Measurements from ENCODE around the gene INSL3. TPM values are rescaled to one million over a fixed set of nuclear protein-coding genes. Genes with fewer than 3 reads are reported as not detected.

The INSL3 gene
- polyA plus RNA-seq, 1 donor from 2014 or later: not detected

GRCh38 chr19:17854061-17854460 is 32.7 kb upstream of the INSL3 start:
- H3K79me2 ChIP-seq (replicated peaks; ENCODE audit: insufficient read depth, low read length): no peaks in the 10 kb centered on the region
- no peak overlapping the region for H3K27ac ChIP-seq (ENCODE audit: low read length)
- H3K27me3 ChIP-seq (ENCODE audit: insufficient read depth, low read depth, low read length): no peaks in the 10 kb centered on the region

GRCh38 chr19:17848595-17849292 is 27.4 kb upstream of the INSL3 start:
- Histone ChIP-seq H3F3A (ENCODE audit: insufficient read depth, low read length, poor library complexity, severe bottlenecking) (no peaks in the 10 kb centered on the region), H4K20me1 (ENCODE audit: insufficient read depth) (no peaks in the 10 kb centered on the region), H2AFZ (ENCODE audit: low read depth, low read length) (no peak overlapping the region)

More at GRCh38 chr19:17854061-17854460, 32.7 kb upstream of the INSL3 start:
- no peaks in the 10 kb centered on the region for H3K9me3 ChIP-seq (ENCODE audit: low read length)
- H3K36me3 ChIP-seq (ENCODE audit: insufficient read depth, low read length): no peaks in the 10 kb centered on the region
- no peaks in the 10 kb centered on the region for H4K20me1 ChIP-seq (ENCODE audit: insufficient read depth)
- H3K4me3 ChIP-seq (ENCODE audit: low read length): no peak overlapping the region
- H3K4me2 ChIP-seq (ENCODE audit: low read length): no peak overlapping the region
- no peaks in the 10 kb centered on the region for H3F3A ChIP-seq (ENCODE audit: insufficient read depth, low read length, poor library complexity, severe bottlenecking)
- H3K9me2 ChIP-seq (ENCODE audit: insufficient read depth, low read length): no peaks in the 10 kb centered on the region
- no peak overlapping the region for H2AFZ ChIP-seq (ENCODE audit: low read depth, low read length)
- H3K9ac ChIP-seq (ENCODE audit: low read length): no peak overlapping the region
- TF ChIP-seq TAF1 (IDR thresholded peaks at IDR 0.05; ENCODE audit: low read depth) (no peak), POLR2AphosphoS5 (IDR thresholded peaks at IDR 0.05) (no peak), CTCF (IDR thresholded peaks at IDR 0.05; ENCODE audit: poor library complexity, severe bottlenecking) (no peak), EZH2 (IDR thresholded peaks at IDR 0.05; ENCODE audit: borderline replicate concordance, insufficient read depth, low read length, poor library complexity, severe bottlenecking) (no peak), MXI1 (conservative IDR thresholded peaks at IDR 0.05; ENCODE audit: poor library complexity, severe bottlenecking) (no peak), EP300 (conservative IDR thresholded peaks at IDR 0.05; ENCODE audit: poor library complexity, severe bottlenecking) (no peak), RAD21 (conservative IDR thresholded peaks at IDR 0.05) (no peak), SMC3 (conservative IDR thresholded peaks at IDR 0.05; ENCODE audit: poor library complexity) (no peak)
- TF ChIP-seq, protein P1, sequence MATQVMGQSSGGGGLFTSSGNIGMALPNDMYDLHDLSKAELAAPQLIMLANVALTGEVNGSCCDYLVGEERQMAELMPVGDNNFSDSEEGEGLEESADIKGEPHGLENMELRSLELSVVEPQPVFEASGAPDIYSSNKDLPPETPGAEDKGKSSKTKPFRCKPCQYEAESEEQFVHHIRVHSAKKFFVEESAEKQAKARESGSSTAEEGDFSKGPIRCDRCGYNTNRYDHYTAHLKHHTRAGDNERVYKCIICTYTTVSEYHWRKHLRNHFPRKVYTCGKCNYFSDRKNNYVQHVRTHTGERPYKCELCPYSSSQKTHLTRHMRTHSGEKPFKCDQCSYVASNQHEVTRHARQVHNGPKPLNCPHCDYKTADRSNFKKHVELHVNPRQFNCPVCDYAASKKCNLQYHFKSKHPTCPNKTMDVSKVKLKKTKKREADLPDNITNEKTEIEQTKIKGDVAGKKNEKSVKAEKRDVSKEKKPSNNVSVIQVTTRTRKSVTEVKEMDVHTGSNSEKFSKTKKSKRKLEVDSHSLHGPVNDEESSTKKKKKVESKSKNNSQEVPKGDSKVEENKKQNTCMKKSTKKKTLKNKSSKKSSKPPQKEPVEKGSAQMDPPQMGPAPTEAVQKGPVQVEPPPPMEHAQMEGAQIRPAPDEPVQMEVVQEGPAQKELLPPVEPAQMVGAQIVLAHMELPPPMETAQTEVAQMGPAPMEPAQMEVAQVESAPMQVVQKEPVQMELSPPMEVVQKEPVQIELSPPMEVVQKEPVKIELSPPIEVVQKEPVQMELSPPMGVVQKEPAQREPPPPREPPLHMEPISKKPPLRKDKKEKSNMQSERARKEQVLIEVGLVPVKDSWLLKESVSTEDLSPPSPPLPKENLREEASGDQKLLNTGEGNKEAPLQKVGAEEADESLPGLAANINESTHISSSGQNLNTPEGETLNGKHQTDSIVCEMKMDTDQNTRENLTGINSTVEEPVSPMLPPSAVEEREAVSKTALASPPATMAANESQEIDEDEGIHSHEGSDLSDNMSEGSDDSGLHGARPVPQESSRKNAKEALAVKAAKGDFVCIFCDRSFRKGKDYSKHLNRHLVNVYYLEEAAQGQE (IDR thresholded peaks at IDR 0.05; ENCODE audit: borderline replicate concordance): no peak

More at GRCh38 chr19:17848595-17849292, 27.4 kb upstream of the INSL3 start:
- no peak overlapping the region for H3K9ac ChIP-seq (ENCODE audit: low read length)
- no peaks in the 10 kb centered on the region for H3K79me2 ChIP-seq (replicated peaks; ENCODE audit: insufficient read depth, low read length)
- H3K4me2 ChIP-seq (ENCODE audit: low read length): no peak overlapping the region
- H3K36me3 ChIP-seq (ENCODE audit: insufficient read depth, low read length): no peaks in the 10 kb centered on the region
- H3K27me3 ChIP-seq (ENCODE audit: insufficient read depth, low read depth, low read length): no peaks in the 10 kb centered on the region
- H3K9me2 ChIP-seq (ENCODE audit: insufficient read depth, low read length): no peaks in the 10 kb centered on the region
- no peaks in the 10 kb centered on the region for H3K9me3 ChIP-seq (ENCODE audit: low read length)
- no peak overlapping the region for H3K4me3 ChIP-seq (ENCODE audit: low read length)
- TF ChIP-seq SMC3 (conservative IDR thresholded peaks at IDR 0.05; ENCODE audit: poor library complexity): no peak
- TF ChIP-seq POLR2AphosphoS5 (IDR thresholded peaks at IDR 0.05): no peak
- TF ChIP-seq MXI1 (conservative IDR thresholded peaks at IDR 0.05; ENCODE audit: poor library complexity, severe bottlenecking): no peak
- no peak for TF ChIP-seq EZH2 (IDR thresholded peaks at IDR 0.05; ENCODE audit: borderline replicate concordance, insufficient read depth, low read length, poor library complexity, severe bottlenecking)
- TF ChIP-seq, protein P1 (IDR thresholded peaks at IDR 0.05; ENCODE audit: borderline replicate concordance): no peak
- no peak for TF ChIP-seq EP300 (conservative IDR thresholded peaks at IDR 0.05; ENCODE audit: poor library complexity, severe bottlenecking)
- H3K27ac ChIP-seq (ENCODE audit: low read length): no peak overlapping the region
